RPMI7951 (cell line): Measurements from ENCODE around the gene EXOC4. TPM values are rescaled to one million over a fixed set of nuclear protein-coding genes. Genes with fewer than 3 reads are reported as not detected.

Source experiments
- DNase-seq: peaks from one replicate; pipeline ENCODE4 v3.0.0-alpha.2; 2012; ENCODE audit warnings: low read depth
- total RNA-seq: library from RNA; depleted of rRNA; stranded (reverse); fragments of >200 nt; shearing (Covaris generic); gene quantifications from 2 replicates; pipeline ENCODE4 v1.2.3, GENCODE V29; 2014

Gene EXOC4
- total RNA-seq, 1 experiment from 2014 or later, result 85.2 TPM

DNA sequence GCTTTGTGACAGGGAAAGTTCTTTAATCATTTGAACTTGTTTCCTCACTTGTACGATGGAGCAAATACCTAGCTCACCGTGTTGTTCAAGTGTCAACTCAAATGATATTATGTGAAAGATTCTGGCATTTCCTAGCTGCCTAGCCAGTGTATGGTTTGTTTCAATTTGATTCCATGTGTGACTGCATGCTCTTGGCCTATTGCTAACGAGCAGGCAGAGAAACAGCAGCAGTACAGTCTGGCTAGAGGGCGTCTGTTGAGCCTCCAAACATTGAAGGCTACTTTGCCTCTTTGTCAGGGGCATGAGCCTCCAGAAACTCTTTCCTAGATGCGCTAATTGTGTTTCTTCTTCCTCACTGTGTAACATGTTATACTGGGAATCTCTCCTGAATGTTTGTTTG lies 417.4 kb downstream of the EXOC4 start:
- no peak for DNase-seq

DNA sequence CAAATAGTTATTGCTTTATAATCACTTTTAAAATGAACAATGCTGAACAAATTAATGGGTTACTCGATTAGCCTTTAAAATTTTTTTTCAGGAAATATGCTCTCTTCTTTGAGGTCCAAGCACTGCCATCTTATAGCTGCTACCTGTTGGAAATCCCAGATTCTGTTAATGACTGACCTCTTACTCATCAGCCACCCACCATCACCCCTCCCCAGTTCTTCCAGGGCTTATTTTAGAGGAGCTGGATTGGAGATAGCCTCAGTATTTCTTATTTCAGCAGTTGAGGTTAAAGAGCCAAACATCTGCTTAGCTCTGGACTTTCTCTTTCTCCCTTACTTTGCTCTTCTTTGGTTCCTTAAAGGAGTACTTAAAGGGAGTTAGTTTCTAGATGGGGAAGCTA lies 420.0 kb downstream of the EXOC4 start:
- DNase-seq, result no peak

GRCh38 chr7:133674079-133674763 lies 421.3 kb downstream of the EXOC4 start:
- no peak for DNase-seq

DNA sequence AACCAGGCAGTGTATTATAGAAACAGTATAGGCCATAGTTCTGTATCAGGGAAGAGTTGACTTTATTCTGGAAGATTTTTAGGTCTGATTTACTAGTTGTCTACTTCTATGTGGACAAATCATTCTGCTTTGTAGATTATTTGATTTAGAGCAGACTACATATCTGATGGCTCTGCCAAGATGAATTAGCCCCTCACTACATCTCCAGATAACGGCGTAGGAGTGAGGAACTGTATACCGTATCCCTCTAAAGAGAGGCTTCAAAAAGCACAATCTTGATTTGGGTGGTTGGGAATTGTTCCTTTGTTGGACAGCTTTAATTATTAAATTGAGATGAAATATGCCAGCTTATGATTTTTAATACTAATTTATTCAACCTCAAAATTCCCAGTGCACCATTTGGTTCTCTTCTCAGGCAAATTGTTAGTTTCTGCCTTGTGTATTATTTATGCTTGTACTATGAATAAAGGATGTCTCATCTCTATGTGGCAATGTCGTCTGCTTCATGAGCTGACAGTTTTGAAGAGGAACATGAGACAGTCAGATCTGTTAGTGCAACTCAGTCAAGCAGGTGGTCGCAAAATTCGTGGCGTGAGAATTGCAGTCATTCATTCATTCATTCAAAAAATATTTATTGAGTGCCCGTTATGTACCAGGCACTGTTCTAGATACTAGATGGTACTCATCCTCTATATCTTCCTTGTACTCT lies 422.8 kb downstream of the EXOC4 start:
- DNase-seq, result no peak

DNA sequence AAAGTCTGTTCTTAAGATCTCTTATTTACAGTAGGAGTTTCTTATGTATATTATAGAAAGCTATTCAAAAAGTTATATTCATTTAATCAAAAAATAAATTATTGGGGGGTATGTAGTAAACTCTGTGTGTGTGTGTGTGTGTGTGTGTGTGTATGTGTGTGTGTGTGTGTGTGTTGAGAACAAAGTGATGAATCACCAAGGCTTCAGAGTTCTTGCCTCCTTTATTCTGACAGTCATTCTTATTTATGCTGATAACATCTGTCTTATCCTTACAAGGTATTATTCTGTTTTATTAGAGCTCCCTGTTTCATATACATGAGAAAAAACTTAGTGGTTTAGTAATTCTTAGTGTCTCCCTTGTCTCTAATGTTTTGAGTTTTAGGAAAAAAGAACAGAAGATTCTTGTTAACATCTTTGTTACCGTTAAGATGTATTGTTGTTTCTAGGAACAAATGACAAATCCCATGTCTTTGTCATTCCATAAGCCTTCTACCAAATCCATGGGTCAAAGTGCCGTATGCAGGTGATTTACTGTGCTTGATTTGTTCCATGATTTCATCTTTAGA lies 424.0 kb downstream of the EXOC4 start:
- peak; percentile 31 for DNase-seq

GRCh38 chr7:133678137-133678814 lies 425.4 kb downstream of the EXOC4 start:
- no peak for DNase-seq

DNA sequence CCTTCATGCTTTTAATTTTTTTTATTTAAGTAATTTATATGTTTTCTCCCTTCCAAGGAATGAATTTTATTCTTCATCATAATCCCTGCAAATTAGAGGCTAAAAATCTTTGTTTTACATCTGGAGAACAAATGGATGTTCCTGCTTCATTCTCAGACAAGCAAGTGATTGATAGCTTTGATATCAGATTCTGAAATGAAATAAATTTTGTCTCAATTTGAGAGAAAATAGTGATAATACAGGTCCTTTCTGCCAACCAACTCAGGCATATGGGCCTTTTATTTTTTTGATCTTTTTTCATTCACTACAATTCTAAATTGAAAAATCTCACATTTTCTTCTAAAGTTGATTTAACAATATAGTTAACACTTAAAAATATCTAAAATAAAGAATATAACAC lies 427.1 kb downstream of the EXOC4 start:
- DNase-seq, result no peak

DNA sequence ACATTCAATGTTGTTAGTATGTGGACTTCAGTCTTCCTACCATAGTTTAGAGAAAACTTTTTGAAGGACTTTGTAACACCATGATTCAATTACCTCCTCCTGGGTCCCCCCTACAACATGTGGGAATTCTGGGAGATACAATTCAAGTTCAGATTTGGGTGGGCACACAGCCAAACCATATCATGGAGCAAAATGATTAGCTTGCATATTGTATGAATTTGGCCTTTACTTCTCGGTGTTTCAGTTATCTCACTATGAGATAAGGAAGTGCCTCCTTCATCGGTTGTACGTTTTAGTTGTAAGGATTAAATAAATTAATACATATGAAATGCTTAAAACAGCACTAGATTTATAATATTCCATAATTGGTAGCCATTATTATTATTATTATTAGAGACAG lies 428.7 kb downstream of the EXOC4 start:
- no peak for DNase-seq

DNA sequence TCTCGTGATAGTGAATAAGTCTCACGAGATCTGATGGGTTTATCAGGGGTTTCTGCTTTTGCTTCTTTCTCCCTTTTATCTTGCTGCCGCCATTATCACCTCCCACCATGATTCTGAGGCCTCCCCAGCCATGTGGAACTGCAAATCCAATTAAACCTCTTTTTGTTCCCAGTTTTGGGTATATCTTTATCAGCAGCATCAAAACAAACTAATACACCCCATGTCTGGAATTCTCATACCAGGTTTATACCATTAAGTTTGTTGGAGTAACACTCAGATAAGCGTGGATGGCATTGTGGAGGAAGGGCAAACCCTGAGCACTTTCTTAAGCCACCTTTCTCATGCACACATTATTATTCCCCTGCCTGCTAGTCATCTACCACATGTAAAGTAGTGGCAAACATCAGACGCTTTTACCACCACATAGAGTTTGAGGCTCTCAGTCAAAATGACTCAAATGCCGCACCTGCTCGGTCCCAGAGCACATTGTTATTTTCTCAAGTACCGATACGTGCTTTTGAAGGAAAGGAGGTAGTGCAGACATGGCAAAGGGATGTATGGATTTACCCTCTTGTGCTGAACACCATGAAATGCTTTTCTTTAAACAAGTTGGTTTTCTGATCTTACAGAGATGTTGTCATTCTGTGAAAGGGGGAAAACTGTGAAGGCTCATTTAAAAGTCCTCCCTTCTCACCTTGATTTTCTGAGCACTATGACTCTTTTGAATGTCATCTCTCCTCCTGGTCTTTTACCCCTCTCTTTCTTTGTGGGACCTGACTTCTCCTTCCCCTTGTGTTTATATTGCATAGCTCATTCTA lies 429.7 kb downstream of the EXOC4 start:
- no peak for DNase-seq

DNA sequence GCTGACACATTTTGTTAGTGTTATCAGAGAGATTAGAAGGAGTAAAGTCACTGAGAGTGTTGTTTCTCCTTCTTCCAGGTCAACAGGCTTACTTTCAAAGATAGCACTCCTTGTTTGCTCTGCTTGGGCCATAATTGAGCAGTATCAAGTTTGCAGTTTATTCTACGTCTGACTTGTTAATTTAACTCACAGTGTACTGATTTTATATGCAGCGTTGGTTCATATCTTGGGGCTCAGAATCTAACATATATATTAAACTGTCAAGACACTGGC lies 430.2 kb downstream of the EXOC4 start:
- DNase-seq, result no peak

- DNase-seq, result no peak
Observed at GRCh38 chr7:133688483-133689239, 435.8 kb downstream of the EXOC4 start.

DNA sequence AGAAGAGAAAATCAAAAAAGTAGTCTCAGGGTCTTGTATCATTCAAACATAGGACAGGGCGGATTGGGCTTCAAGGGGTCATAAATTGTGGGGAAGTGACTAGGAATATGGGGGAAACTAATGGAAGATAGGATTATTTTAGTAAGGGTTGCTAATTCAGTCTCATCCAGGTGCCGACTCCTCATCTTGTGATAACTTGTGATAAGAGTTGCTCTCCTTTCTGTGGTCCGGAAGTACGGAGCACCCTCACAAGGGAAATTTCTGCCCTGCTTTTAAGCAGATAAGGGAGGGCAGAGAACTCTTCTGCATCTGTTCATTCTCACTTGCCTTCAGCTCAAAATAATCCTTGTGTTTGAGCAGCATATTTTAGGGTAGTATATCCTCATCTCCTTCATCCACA lies 437.9 kb downstream of the EXOC4 start:
- no peak for DNase-seq

DNA sequence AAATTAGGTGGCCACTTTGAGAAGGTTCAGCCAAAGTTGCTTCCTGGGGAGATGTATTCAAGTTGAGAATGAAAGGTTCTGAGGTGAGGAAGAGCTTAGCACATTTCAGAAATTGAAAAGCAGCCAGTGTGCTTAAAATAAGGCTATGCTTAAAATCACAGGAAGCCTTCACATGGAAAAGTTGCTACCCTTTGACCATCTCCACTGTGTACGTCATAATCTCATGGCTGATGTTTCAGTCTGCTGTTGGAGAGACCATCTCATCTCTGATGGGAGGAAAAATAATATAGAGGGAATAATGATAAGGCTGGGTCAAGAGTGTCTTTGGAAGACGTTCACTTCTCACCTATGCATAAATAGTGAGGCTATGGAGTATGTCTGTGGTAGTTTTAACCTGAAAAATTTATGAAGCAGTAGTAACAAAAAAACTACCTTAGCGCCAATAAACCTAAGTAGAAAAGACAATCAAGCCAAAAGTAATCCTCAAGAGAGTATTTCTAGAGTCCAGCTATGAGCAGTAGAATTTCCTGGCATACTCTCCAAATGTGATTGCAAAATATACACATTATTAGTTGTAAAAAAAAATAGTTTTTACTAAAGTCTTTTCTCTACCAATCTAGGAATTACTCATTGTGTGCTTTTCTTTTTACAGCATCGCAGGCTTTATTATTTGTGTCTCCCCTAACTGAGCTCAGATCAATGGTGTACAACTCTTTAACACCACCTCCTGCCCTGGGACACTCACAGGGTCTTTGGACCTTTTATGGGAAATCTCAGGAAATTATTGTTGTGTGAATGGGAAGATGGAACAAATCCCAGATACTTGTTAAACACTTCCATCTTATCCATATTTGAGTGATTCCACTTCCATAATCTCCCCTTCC lies 439.1 kb downstream of the EXOC4 start:
- no peak for DNase-seq

GRCh38 chr7:133693281-133693680 lies 440.4 kb downstream of the EXOC4 start:
- no peak for DNase-seq

DNA sequence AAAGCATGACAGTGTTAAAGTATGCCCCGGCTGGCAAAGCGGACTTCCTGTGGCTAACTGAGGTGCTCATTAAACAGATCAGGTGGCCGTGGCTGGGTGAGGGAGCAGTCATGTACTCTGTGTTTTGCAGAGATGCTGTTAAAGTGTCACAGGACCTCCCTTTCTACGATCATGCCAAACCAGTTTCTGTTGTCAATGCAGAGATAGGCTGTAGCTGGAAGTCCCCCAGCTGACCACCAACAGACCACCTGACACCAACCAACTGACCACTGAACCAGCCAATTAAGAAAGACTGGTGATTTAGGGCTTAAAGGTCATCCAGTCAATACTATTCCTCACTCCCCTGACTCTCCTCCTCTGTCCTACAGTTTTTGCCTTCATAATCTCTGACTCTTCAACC lies 443.2 kb downstream of the EXOC4 start:
- DNase-seq, result no peak

DNA sequence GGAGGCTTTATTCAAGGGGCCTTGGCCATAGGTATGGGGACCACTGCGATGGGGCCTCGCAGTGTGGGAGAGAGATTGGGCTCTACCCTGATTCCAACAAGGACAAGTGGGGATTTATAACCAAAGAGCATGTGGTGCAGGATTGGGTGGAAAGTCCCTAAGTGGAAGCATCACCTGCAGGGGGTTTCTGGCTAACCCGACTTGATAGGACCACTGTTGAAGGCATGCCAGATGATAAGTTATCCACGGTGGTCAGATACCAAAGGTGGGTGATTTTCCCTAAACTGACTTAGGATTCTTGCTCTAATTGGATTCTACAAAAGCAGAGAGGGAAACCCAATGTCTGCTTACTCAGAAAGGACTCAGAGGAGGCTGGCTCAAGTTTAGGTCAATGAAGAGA lies 444.7 kb downstream of the EXOC4 start:
- DNase-seq, result no peak

DNA sequence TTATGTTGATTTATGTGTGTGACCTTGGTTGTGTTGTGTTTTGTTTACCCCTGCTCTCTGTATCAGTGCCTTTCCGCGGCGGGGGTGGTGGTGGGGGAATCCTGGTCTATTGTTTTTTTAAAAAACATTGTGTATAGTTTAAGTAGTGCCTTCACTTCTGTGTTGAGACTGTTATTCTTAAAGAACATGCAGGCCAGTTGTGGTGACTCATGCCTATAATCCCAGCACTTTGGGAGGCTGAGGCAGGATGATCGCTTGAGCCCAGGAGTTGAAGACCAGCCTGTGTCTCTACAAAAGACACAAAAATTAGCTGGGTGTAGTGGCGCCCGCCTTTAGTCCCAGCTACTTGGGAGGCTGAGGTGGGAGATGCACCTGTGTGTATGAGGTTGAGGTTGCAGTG lies 445.2 kb downstream of the EXOC4 start:
- no peak for DNase-seq

DNA sequence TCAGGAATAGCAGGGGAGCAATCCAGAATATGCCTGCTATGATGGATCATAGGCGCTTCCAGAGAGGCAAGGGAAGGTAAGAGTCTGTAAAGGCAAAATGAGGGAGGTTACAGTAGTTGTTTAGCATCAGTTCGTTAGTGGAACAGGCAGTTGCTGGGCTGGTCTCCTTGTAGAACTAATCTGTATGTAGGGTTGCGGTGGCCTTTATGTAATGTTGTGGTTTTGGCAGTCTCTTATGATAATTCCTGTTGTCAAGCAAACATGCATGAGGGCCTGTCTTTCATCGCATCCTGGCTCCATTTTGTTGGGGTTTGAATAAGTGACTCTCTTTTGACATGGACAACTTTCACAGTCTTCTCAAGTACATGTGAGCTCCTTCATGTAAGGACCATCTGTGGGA lies 446.5 kb downstream of the EXOC4 start:
- no peak for DNase-seq

- DNase-seq, result no peak
Observed at GRCh38 chr7:133702078-133702477, 449.2 kb downstream of the EXOC4 start.

- no peak for DNase-seq
Observed at GRCh38 chr7:133702960-133703359, 450.1 kb downstream of the EXOC4 start.
